HCT116 (cell line): ENCODE data around the gene CNST. TPM values are rescaled to one million over a fixed set of nuclear protein-coding genes. Genes with fewer than 3 reads are reported as not detected.

Experiments
- ATAC-seq: fragments of 200-7000 bp; cut with Tn5 transposase; 2 replicates; pipeline ENCODE4 v1.9.1; 2020; ENCODE audit warnings: mild to moderate bottlenecking, moderate library complexity
- BruUV-seq: library from RNA; stranded (reverse); fragments of 400-500 nt; replicated peaks from 2 replicates; lab custom pipeline; 2021; lab: Mats Ljungman, UMichigan
- CTCF ChIA-PET: fragments of 300-600 bp; sonication (Branson Sonifier 250); formaldehyde crosslinking; loops from one replicate; lab custom pipeline; 2021; ENCODE audit warnings: antibody characterized with exemption; lab: Charles Lee
- POLR2A ChIA-PET: fragments of 300-600, 350-600 bp; sonication (Branson Sonifier 250); formaldehyde crosslinking; loops from one replicate; lab custom pipeline; 2021; ENCODE audit warnings: antibody characterized with exemption; lab: Charles Lee
- RAD21 ChIA-PET, 2 experiments: fragments of 300-600 bp; sonication (Branson Sonifier 250); formaldehyde crosslinking; loops; one replicate each; lab custom pipeline; 2023; ENCODE audit warnings: low total read pairs in 2 of 2; ENCODE audit not compliant: uncharacterized antibody in 2 of 2, unreplicated experiment in 2 of 2, low non-redundant PET in 1 of 2; lab: Charles Lee
- DNase-seq: peaks from one replicate; pipeline ENCODE4 v3.0.0-alpha.2; 2010; ENCODE audit warnings: low read depth, low spot score
- H2AFZ ChIP-seq: fragments of 200-600 bp; shearing (Covaris generic), sonication (generic); 2 replicates; pipeline ENCODE4 v1.6.1; 2017; ENCODE audit warnings: low read depth, mixed run types, mixed read lengths, antibody characterized with exemption, low read length; ENCODE audit not compliant: poor library complexity, severe bottlenecking
- H3K27ac ChIP-seq: 2 replicates; pipeline ENCODE4 v1.5.1; 2012; ENCODE audit warnings: low read depth, low read length
- H3K27me3 ChIP-seq: fragments of 200-600 bp; sonication (generic); 2 replicates; pipeline ENCODE4 v1.6.1; 2016; ENCODE audit warnings: mixed run types, low read length, mixed read lengths; ENCODE audit not compliant: insufficient read depth
- H3K36me3 ChIP-seq, 2 experiments: fragments of 200-500 bp in 1 of 2; fragments of 200-600 bp in 1 of 2; sonication (Bioruptor generic) in 1 of 2; sonication (generic) in 1 of 2; 2 replicates each; pipeline versions ENCODE4 v1.5.1 to v1.6.1; 2014 to 2016; ENCODE audit warnings: low read length in 2 of 2, inconsistent platforms in 1 of 2, mixed read lengths in 1 of 2, mixed run types in 1 of 2; ENCODE audit not compliant: insufficient read depth in 2 of 2, control insufficient read depth in 1 of 2
- H3K4me1 ChIP-seq, 2 experiments: fragments of 200-600 bp in 1 of 2; sonication (generic) in 1 of 2; 2 replicates each; pipeline versions ENCODE4 v1.5.1 to v1.6.1; 2012 to 2017; ENCODE audit warnings: low read length in 2 of 2, inconsistent platforms in 1 of 2, mild to moderate bottlenecking in 1 of 2, mixed read lengths in 1 of 2, mixed run types in 1 of 2, moderate library complexity in 1 of 2; ENCODE audit not compliant: insufficient read depth in 2 of 2, control insufficient read depth in 1 of 2
- H3K4me2 ChIP-seq: fragments of 200-600 bp; sonication (generic); 2 replicates; pipeline ENCODE4 v1.6.1; 2017; ENCODE audit warnings: mixed run types, low read length, mixed read lengths
- H3K4me3 ChIP-seq, 2 experiments: fragments of 200-600 bp in 1 of 2; sonication (generic) in 1 of 2; replicated peaks in 1 of 2; 2 replicates each; pipeline ENCODE4 v1.5.1; 2011 to 2016; ENCODE audit warnings: low read length in 2 of 2, control low read depth in 1 of 2, low read depth in 1 of 2, mild to moderate bottlenecking in 1 of 2, mixed read lengths in 1 of 2, mixed run types in 1 of 2
- H3K79me2 ChIP-seq: fragments of 200-600 bp; sonication (generic); 2 replicates; pipeline ENCODE4 v1.6.1; 2017; ENCODE audit warnings: mild to moderate bottlenecking, mixed run types, low read length, moderate library complexity, mixed read lengths; ENCODE audit not compliant: insufficient read depth
- H3K9ac ChIP-seq: fragments of 200-600 bp; sonication (generic); 2 replicates; pipeline ENCODE4 v1.6.1; 2016; ENCODE audit warnings: low read length, mixed read lengths
- H3K9me2 ChIP-seq: fragments of 200-600 bp; sonication (generic), shearing (Covaris generic); 2 replicates; pipeline ENCODE4 v1.6.1; 2017; ENCODE audit warnings: mixed run types, mild to moderate bottlenecking, moderate library complexity; ENCODE audit not compliant: insufficient read depth
- H3K9me3 ChIP-seq, 2 experiments: fragments of 200-500 bp in 1 of 2; fragments of 200-600 bp in 1 of 2; sonication (Bioruptor generic) in 1 of 2; sonication (generic) in 1 of 2; 2 replicates each; pipeline ENCODE4 v1.6.1; 2014 to 2017; ENCODE audit warnings: low read length in 2 of 2, mixed read lengths in 2 of 2, inconsistent platforms in 1 of 2, low read depth in 1 of 2, mild to moderate bottlenecking in 1 of 2, mixed run types in 1 of 2, moderate library complexity in 1 of 2; ENCODE audit not compliant: control insufficient read depth in 1 of 2, insufficient read depth in 1 of 2
- H4K20me1 ChIP-seq: fragments of 200-600 bp; sonication (generic), shearing (Covaris generic); 2 replicates; pipeline ENCODE4 v1.6.1; 2017; ENCODE audit warnings: mixed run types, mild to moderate bottlenecking, moderate library complexity; ENCODE audit not compliant: insufficient read depth
- ATF3 ChIP-seq: IDR thresholded peaks from 2 replicates; pipeline ENCODE4 v1.6.1; 2012
- CBX3 ChIP-seq: IDR thresholded peaks from 2 replicates; pipeline ENCODE4 v1.6.1; 2012; ENCODE audit warnings: low read depth
- CEBPB ChIP-seq: IDR thresholded peaks from 2 replicates; pipeline ENCODE4 v1.6.1; 2012; ENCODE audit warnings: low read depth
- ELF1 ChIP-seq: IDR thresholded peaks from 2 replicates; pipeline ENCODE4 v1.6.1; 2012; ENCODE audit warnings: low read depth, borderline replicate concordance
- EZH2 ChIP-seq: fragments of 200-600 bp; sonication (generic); IDR thresholded peaks from 2 replicates; pipeline ENCODE4 v1.6.1; 2017; ENCODE audit warnings: antibody characterized with exemption, mixed run types
- FOSL1 ChIP-seq: IDR thresholded peaks from 2 replicates; pipeline ENCODE4 v1.6.1; 2012; ENCODE audit warnings: low read depth
- JUND ChIP-seq: IDR thresholded peaks from 2 replicates; pipeline ENCODE4 v1.6.1; 2012
- MAX ChIP-seq: IDR thresholded peaks from 2 replicates; pipeline ENCODE4 v1.6.1; 2012
- POLR2AphosphoS5 ChIP-seq: IDR thresholded peaks from 2 replicates; pipeline ENCODE4 v1.6.1; 2011; ENCODE audit warnings: mild to moderate bottlenecking, low read depth, low read length, moderate library complexity
- SP1 ChIP-seq: IDR thresholded peaks from 2 replicates; pipeline ENCODE4 v1.6.1; 2012; ENCODE audit warnings: low read depth
- SRF ChIP-seq: IDR thresholded peaks from 2 replicates; pipeline ENCODE4 v1.6.1; 2012; ENCODE audit warnings: low read depth
- TCF7L2 ChIP-seq: IDR thresholded peaks from 2 replicates; pipeline ENCODE4 v1.7.0; 2011; ENCODE audit warnings: borderline replicate concordance, inconsistent platforms; ENCODE audit not compliant: insufficient read depth, insufficient read length; ENCODE audit errors: extremely low read depth
- YY1 ChIP-seq: IDR thresholded peaks from 2 replicates; pipeline ENCODE4 v1.6.1; 2011; ENCODE audit warnings: low read length, low read depth, moderate library complexity, mild to moderate bottlenecking; ENCODE audit not compliant: insufficient replicate concordance; ENCODE audit errors: extremely low read depth
- ZNF274 ChIP-seq: fragments of 200-500 bp; sonication (Bioruptor generic); IDR thresholded peaks from 2 replicates; pipeline ENCODE4 v1.6.1; 2014; ENCODE audit warnings: mild to moderate bottlenecking, low read depth, low read length, inconsistent platforms
- intact Hi-C: fragments of 100-400 bp; cut with micrococcal nuclease; formaldehyde crosslinking; loops from 2 replicates; pipeline ENCODE4 v1.10.0; 2022
- total RNA-seq: library from RNA; stranded (reverse); gene quantifications from one replicate; pipeline ENCODE4 v1.2.1, GENCODE V29; 2021; ENCODE audit not compliant: unreplicated experiment

The CNST gene
- total RNA-seq, 1 experiment from 2014 or later: 13.5 TPM

GRCh38 chr1:246534114-246534513 is 32.1 kb upstream of the CNST start:
- ChIA-PET CTCF (no interaction called here), POLR2A (no interaction called here), RAD21 (no interaction called here)
- ATAC-seq (no peak), DNase-seq (no peak)
- no peak overlapping the region for H3K9ac ChIP-seq
- TF ChIP-seq EZH2: no peak
- TF ChIP-seq FOSL1: no peak
- no peak for TF ChIP-seq ZNF274
- TF ChIP-seq TCF7L2: no peak
- TF ChIP-seq CBX3: no peak
- no peak for TF ChIP-seq CEBPB
- TF ChIP-seq YY1: no peak
- no peak for TF ChIP-seq SP1
- TF ChIP-seq ELF1: no peak
- no peak for TF ChIP-seq JUND
- TF ChIP-seq SRF: no peak
- no peak for TF ChIP-seq MAX
- TF ChIP-seq ATF3: no peak
- no peak for TF ChIP-seq POLR2AphosphoS5
- no peaks in the 10 kb centered on the region for H4K20me1 ChIP-seq
- H3K36me3 ChIP-seq: no peaks in the 10 kb centered on the region
- H3K27me3 ChIP-seq: no peaks in the 10 kb centered on the region
- no peaks in the 10 kb centered on the region for H3K9me2 ChIP-seq
- no TSS peak for BruUV-seq
- H3K27ac ChIP-seq: no peak overlapping the region
- H3K4me2 ChIP-seq: no peak overlapping the region
- H3K9me3 ChIP-seq: 0 out of 4 replicates have a peak, but pooled peaks cover 0 to 4% of the 10 kb centered on the region in 2 experiments
- no peak overlapping the region for H3K4me3 ChIP-seq
- intact Hi-C loops: no loop called here
- H3K4me1 ChIP-seq: no peaks in the 10 kb centered on the region
- no peak overlapping the region for H2AFZ ChIP-seq
- H3K79me2 ChIP-seq: no peaks in the 10 kb centered on the region
